ENCODE measurements around the gene ART4. TPM values are rescaled to one million over a fixed set of nuclear protein-coding genes. Genes with fewer than 3 reads are reported as not detected.
A peak's percentile ranks its signal among the peaks of the same experiment; 100 is the strongest.

ART4 gene
- total RNA-seq, 1 experiment from 2014 or later: 0.57 TPM

DNA sequence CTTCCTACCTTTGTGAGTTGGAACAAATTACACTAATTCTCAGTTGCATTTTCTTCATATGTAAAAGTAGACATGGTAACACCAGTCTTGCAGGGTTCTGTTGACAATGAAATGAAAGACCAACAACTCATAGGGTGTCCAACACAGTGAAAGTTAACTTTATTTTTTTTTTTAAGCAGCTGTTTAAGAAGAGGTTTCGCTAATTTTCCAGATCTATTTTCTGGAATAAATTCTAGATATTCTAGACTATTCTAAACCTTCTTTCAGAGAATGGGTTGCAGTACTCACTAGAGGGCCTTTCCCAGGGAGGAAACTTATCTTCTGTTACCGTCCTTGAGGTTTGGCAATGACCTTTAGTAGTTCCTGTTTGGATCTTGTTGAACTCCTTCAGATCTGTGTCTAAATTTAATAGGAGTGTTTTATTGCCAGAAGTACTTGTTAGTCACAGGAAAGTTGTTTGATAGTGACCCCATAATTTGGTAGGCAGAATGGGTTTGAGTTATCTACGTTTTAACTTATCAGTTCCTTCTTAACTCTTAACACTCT is 2.8 kb upstream of the ART4 start:
- intact Hi-C loops (cut with micrococcal nuclease; ENCODE audit: unreplicated experiment): loop anchor here (5.0 kb wide), 1 partner anchor 376 kb away; the partner anchor contains the start of gene RERG

DNA sequence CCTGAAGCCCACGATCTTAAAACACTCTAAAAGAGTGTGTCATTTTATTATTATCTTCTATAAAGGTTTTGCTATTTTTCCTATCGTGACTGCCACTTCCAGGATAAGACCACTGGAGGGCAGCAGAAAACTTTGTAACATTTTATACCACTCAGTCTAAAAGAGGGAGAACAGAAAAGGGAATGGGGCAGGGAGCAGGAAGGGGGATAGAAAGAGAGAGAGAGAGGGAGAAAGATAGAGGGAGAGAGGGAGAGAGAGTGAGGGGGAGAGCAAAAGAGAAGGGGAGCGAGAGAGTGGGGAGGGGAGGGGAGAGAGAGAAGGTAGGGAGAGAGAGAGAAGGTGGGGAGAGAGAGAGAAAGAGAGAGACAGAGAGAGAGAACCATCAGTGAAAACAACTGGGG is 2.0 kb upstream of the ART4 start:
- Histone ChIP-seq H3K36me3 (ENCODE audit: control insufficient read depth, insufficient read depth, low read length) (no peaks in the 10 kb centered on the region), H3K9me3 (no peaks in the 10 kb centered on the region), H3K4me1 (peaks cover 32% of the 10 kb centered on the region), H3K4me3 (ENCODE audit: low read depth, low read length) (no peak overlapping the region), H3K27me3 (replicated peaks; ENCODE audit: control insufficient read depth, insufficient read depth, low read length) (no peaks in the 10 kb centered on the region)
- Mint-ChIP-seq H3K9me3 (ENCODE audit: unreplicated experiment) (no peaks in the 10 kb centered on the region), H3K4me3 (ENCODE audit: unreplicated experiment) (no peak overlapping the region), H3K27me3 (ENCODE audit: insufficient read depth, unreplicated experiment) (peaks cover 2% of the 10 kb centered on the region), H3K4me1 (ENCODE audit: low read depth, unreplicated experiment) (peaks cover 19% of the 10 kb centered on the region), H3K27ac (ENCODE audit: unreplicated experiment) (no peak overlapping the region), H3K36me3 (ENCODE audit: insufficient read depth, unreplicated experiment) (no peaks in the 10 kb centered on the region)
- intact Hi-C loops (cut with micrococcal nuclease; ENCODE audit: unreplicated experiment): loop anchor here (1.0 to 5.0 kb wide), 9 partner anchors 34 to 424 kb away; partner anchors contain the start of gene RERG
- TF ChIP-seq, protein P1, sequence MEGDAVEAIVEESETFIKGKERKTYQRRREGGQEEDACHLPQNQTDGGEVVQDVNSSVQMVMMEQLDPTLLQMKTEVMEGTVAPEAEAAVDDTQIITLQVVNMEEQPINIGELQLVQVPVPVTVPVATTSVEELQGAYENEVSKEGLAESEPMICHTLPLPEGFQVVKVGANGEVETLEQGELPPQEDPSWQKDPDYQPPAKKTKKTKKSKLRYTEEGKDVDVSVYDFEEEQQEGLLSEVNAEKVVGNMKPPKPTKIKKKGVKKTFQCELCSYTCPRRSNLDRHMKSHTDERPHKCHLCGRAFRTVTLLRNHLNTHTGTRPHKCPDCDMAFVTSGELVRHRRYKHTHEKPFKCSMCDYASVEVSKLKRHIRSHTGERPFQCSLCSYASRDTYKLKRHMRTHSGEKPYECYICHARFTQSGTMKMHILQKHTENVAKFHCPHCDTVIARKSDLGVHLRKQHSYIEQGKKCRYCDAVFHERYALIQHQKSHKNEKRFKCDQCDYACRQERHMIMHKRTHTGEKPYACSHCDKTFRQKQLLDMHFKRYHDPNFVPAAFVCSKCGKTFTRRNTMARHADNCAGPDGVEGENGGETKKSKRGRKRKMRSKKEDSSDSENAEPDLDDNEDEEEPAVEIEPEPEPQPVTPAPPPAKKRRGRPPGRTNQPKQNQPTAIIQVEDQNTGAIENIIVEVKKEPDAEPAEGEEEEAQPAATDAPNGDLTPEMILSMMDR (IDR thresholded peaks at IDR 0.05; ENCODE audit: insufficient read depth in 1 of 2, low read depth in 1 of 2, low read length in 1 of 2, severe bottlenecking in 1 of 2, unreplicated experiment in 1 of 2): peak; percentile 80 to 89
- CTCF ChIA-PET: interaction anchor here (0.8 kb wide), 1 partner anchor 91 kb away, joined by 3 read pairs; no protein-coding TSS in a partner anchor
- POLR2A ChIA-PET: no interaction called here
- BruUV-seq (replicated peaks): no TSS peak
- DNase-seq: peak; percentile 53 to 70

More for the DNA sequence above, 2.8 kb upstream of the ART4 start:
- Mint-ChIP-seq H3K27me3 (ENCODE audit: insufficient read depth, unreplicated experiment) (peaks cover 2% of the 10 kb centered on the region), H3K9me3 (ENCODE audit: unreplicated experiment) (no peaks in the 10 kb centered on the region), H3K4me1 (ENCODE audit: low read depth, unreplicated experiment) (peaks cover 13% of the 10 kb centered on the region), H3K36me3 (ENCODE audit: insufficient read depth, unreplicated experiment) (no peaks in the 10 kb centered on the region), H3K4me3 (ENCODE audit: unreplicated experiment) (no peak overlapping the region), H3K27ac (ENCODE audit: unreplicated experiment) (no peak overlapping the region)
- no TSS peak for BruUV-seq (replicated peaks)
- no peak overlapping the region for H3K4me3 ChIP-seq (ENCODE audit: low read depth, low read length)
- DNase-seq: no peak
- no peaks in the 10 kb centered on the region for H3K9me3 ChIP-seq
- no peaks in the 10 kb centered on the region for H3K27me3 ChIP-seq (replicated peaks; ENCODE audit: control insufficient read depth, insufficient read depth, low read length)
- POLR2A ChIA-PET: no interaction called here
- peaks cover 26% of the 10 kb centered on the region for H3K4me1 ChIP-seq
- no peaks in the 10 kb centered on the region for H3K36me3 ChIP-seq (ENCODE audit: control insufficient read depth, insufficient read depth, low read length)
- CTCF ChIA-PET: interaction anchor here (0.8 kb wide), 1 partner anchor 90 kb away, joined by 3 read pairs; no protein-coding TSS in a partner anchor
- TF ChIP-seq, protein P1 (IDR thresholded peaks at IDR 0.05; ENCODE audit: insufficient read depth in 1 of 2, low read depth in 1 of 2, low read length in 1 of 2, severe bottlenecking in 1 of 2, unreplicated experiment in 1 of 2): no peak

DNA sequence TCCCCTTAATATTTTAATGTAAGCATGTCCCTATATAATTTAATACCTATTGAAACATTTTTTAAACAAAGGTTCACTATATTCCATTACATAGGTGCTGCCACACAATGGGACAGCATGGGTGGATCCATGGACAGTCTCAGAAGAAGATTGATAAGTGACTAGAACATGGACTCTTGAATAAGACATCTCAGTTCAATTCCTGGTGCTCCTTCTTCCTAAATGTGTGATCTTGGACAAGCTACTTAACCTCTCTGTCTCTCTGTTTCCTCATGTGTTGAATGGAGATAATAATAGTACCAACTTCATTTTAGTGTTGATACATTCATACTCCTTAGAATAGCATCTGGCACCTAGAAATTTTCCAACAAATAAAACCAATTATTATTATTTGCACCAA is 1.1 kb upstream of the ART4 start:
- H3K36me3 Mint-ChIP-seq (ENCODE audit: insufficient read depth, unreplicated experiment): no peaks in the 10 kb centered on the region
- H3K4me3 Mint-ChIP-seq (ENCODE audit: unreplicated experiment): no peak overlapping the region
- Histone ChIP-seq H3K36me3 (ENCODE audit: control insufficient read depth, insufficient read depth, low read length) (no peaks in the 10 kb centered on the region), H3K4me1 (peaks cover 32% of the 10 kb centered on the region), H3K27me3 (replicated peaks; ENCODE audit: control insufficient read depth, insufficient read depth, low read length) (no peaks in the 10 kb centered on the region), H3K4me3 (ENCODE audit: low read depth, low read length) (no peak overlapping the region), H3K9me3 (no peaks in the 10 kb centered on the region)
- DNase-seq: no peak
- CTCF ChIA-PET: interaction anchor here (2.2 kb wide), 1 partner anchor 151 kb away, joined by 6 read pairs; no protein-coding TSS in a partner anchor
- TF ChIP-seq, protein P1 (IDR thresholded peaks at IDR 0.05; ENCODE audit: insufficient read depth in 1 of 2, low read depth in 1 of 2, low read length in 1 of 2, severe bottlenecking in 1 of 2, unreplicated experiment in 1 of 2): no peak
- POLR2A ChIA-PET: no interaction called here
- no TSS peak for BruUV-seq (replicated peaks)
- H3K4me1 Mint-ChIP-seq (ENCODE audit: low read depth, unreplicated experiment): peaks cover 20% of the 10 kb centered on the region
- no peak overlapping the region for H3K27ac Mint-ChIP-seq (ENCODE audit: unreplicated experiment)
- peaks cover 2% of the 10 kb centered on the region for H3K27me3 Mint-ChIP-seq (ENCODE audit: insufficient read depth, unreplicated experiment)
- intact Hi-C loops (cut with micrococcal nuclease; ENCODE audit: unreplicated experiment): loop anchor here (2.0 to 5.0 kb wide), 2 partner anchors 42 to 308 kb away; partner anchors contain the start of genes C12orf60 and WBP11
- peaks cover 3% of the 10 kb centered on the region for H3K9me3 Mint-ChIP-seq (ENCODE audit: unreplicated experiment)

Data from Caco-2 (cell line).